HepG2 (cell line): ENCODE measurements around the gene AKT2. TPM values are rescaled to one million over a fixed set of nuclear protein-coding genes. Genes with fewer than 3 reads are reported as not detected.

ENCODE experiments used
- ATAC-seq: fragments of 200-7000 bp; cut with Tn5 transposase; 3 replicates; pipeline ENCODE4 v1.9.1; 2020; ENCODE audit warnings: mild to moderate bottlenecking, moderate library complexity
- BruUV-seq: library from RNA; stranded (reverse); fragments of 400-500 nt; replicated peaks from 2 replicates; lab custom pipeline; 2021; lab: Mats Ljungman, UMichigan
- CTCF ChIA-PET: fragments of 300-600 bp; formaldehyde crosslinking; extraction: SDS; loops from one replicate; lab custom pipeline; 2021; ENCODE audit warnings: low total read pairs, inconsistent platforms, low intra/inter-chr PET ratio; lab: Yijun Ruan, JAX
- POLR2A ChIA-PET: fragments of 350-600 bp; sonication (Branson Sonifier 250); formaldehyde crosslinking; loops from one replicate; lab custom pipeline; 2020; ENCODE audit warnings: antibody characterized with exemption, inconsistent platforms; lab: Yijun Ruan, JAX
- DNase-seq: peaks from one replicate; pipeline ENCODE4 v3.0.0-alpha.2; 2015; ENCODE audit warnings: low spot score
- FAIRE-seq: peaks from 3 replicates; lab custom pipeline; 2011; peaks lifted over from hg19 to GRCh38; lab: Jason Lieb, UNC
- H2AFZ ChIP-seq: one replicate; pipeline ENCODE4 v1.6.1; 2011; ENCODE audit warnings: low read length, inconsistent platforms
- H3K27ac ChIP-seq: fragments of 300-600 bp; 3 replicates; pipeline ENCODE4 v1.8.0; 2011; ENCODE audit warnings: mixed run types, mild to moderate bottlenecking, mixed read lengths, low read length, inconsistent platforms; ENCODE audit not compliant: insufficient read depth; ENCODE audit errors: extremely low read length
- H3K27me3 ChIP-seq, 2 experiments: fragments of 200-600 bp in 1 of 2; 2 replicates in 1 of 2; 3 replicates in 1 of 2; pipeline versions ENCODE4 v1.6.0 to v1.8.0; 2011; ENCODE audit warnings: low read length in 2 of 2, mild to moderate bottlenecking in 2 of 2, moderate library complexity in 2 of 2, inconsistent platforms in 1 of 2; ENCODE audit not compliant: insufficient read depth in 2 of 2, control insufficient read depth in 1 of 2
- H3K36me3 ChIP-seq, 2 experiments: fragments of 200-600 bp in 1 of 2; replicated peaks in 1 of 2; 2 replicates in 1 of 2; 3 replicates in 1 of 2; pipeline versions ENCODE4 v1.5.1 to v1.8.0; 2011; ENCODE audit warnings: low read length in 2 of 2, inconsistent platforms in 1 of 2; ENCODE audit not compliant: insufficient read depth in 2 of 2, control insufficient read depth in 1 of 2
- H3K4me1 ChIP-seq: 2 replicates; pipeline ENCODE4 v1.5.1; 2012; ENCODE audit warnings: low read length, inconsistent platforms; ENCODE audit not compliant: insufficient read depth
- H3K4me2 ChIP-seq: 2 replicates; pipeline ENCODE4 v1.6.0; 2011; ENCODE audit warnings: low read depth, low read length, inconsistent platforms
- H3K4me3 ChIP-seq, 3 experiments: fragments of 200-600 bp in 1 of 3; sonication (generic), shearing (Covaris generic) in 1 of 3; replicated peaks in 1 of 3; 2 replicates each; pipeline ENCODE4 v1.5.1; 2011 to 2016; ENCODE audit warnings: low read length in 3 of 3, inconsistent platforms in 2 of 3, low read depth in 2 of 3, mild to moderate bottlenecking in 2 of 3, control low read depth in 1 of 3, mixed read lengths in 1 of 3; ENCODE audit not compliant: insufficient read depth in 1 of 3
- H3K79me2 ChIP-seq: one replicate; pipeline ENCODE4 v1.6.1; 2011; ENCODE audit warnings: low read length, inconsistent platforms; ENCODE audit not compliant: insufficient read depth
- H3K9ac ChIP-seq: 2 replicates; pipeline ENCODE4 v1.6.0; 2011; ENCODE audit warnings: mild to moderate bottlenecking, low read depth, low read length, inconsistent platforms; ENCODE audit not compliant: insufficient read depth
- H3K9me3 ChIP-seq: 2 replicates; pipeline ENCODE4 v1.5.1; 2012; ENCODE audit warnings: mild to moderate bottlenecking, low read length
- H4K20me1 ChIP-seq: 2 replicates; pipeline ENCODE4 v1.6.0; 2011; ENCODE audit warnings: inconsistent platforms, mild to moderate bottlenecking, low read length, moderate library complexity; ENCODE audit not compliant: insufficient read depth
- AKAP8 ChIP-seq: sonication (generic); formaldehyde crosslinking; IDR thresholded peaks from 2 replicates; pipeline ENCODE4 v1.5.1; 2020; ENCODE audit warnings: mild to moderate bottlenecking, missing genetic modification reagents
- FOXA1 ChIP-seq, 2 experiments: fragments of 450-650 bp in 1 of 2; sonication (generic) in 1 of 2; formaldehyde crosslinking in 1 of 2; IDR thresholded peaks; 2 replicates each; pipeline versions ENCODE4 v1.4.0 to v1.6.1; 2016 to 2020; ENCODE audit warnings: missing genetic modification reagents in 1 of 2
- KAT2B ChIP-seq: fragments of 150-350 bp; IDR thresholded peaks from 2 replicates; pipeline ENCODE4 v1.6.1; 2014; ENCODE audit warnings: low read depth, low read length, borderline replicate concordance
- NAIF1 ChIP-seq: sonication (generic); formaldehyde crosslinking; IDR thresholded peaks from 2 replicates; pipeline ENCODE4 v1.5.0; 2020; ENCODE audit warnings: mild to moderate bottlenecking, missing genetic modification reagents, borderline replicate concordance
- NFAT5 ChIP-seq: sonication (generic); formaldehyde crosslinking; IDR thresholded peaks from 2 replicates; pipeline ENCODE4 v1.4.0; 2020; ENCODE audit warnings: missing genetic modification reagents
- ZBTB38 ChIP-seq: sonication (generic); formaldehyde crosslinking; IDR thresholded peaks from 2 replicates; pipeline ENCODE4 v1.5.1; 2020; ENCODE audit warnings: mild to moderate bottlenecking, missing genetic modification reagents
- ZBTB7A ChIP-seq: sonication (generic); formaldehyde crosslinking; IDR thresholded peaks from 2 replicates; pipeline ENCODE4 v1.8.0; 2022; ENCODE audit warnings: mild to moderate bottlenecking, missing genetic modification reagents
- ZNF841 ChIP-seq: sonication (generic); formaldehyde crosslinking; IDR thresholded peaks from 2 replicates; pipeline ENCODE4 v1.8.1; 2023; ENCODE audit warnings: missing genetic modification reagents, borderline replicate concordance
- WGBS: methylation state at CpG from one replicate; pipeline ENCODE4 v1.1.6; 2017; ENCODE audit warnings: low lambda C conversion rate; 5-methylcytosine and 5-hydroxymethylcytosine counted together
- in situ Hi-C: cut with HindIII; loops from 2 replicates; pipeline ENCODE4 v1.10.0; 2017; ENCODE audit warnings: low pct_unique_long_range_greater_than_20kb; ENCODE audit not compliant: extremely low pct_ligation_motif_present
- intact Hi-C: fragments of 100-400 bp; cut with micrococcal nuclease; formaldehyde crosslinking; loops from one replicate; pipeline ENCODE4 v1.10.0; 2022; ENCODE audit not compliant: unreplicated experiment
- polyA plus RNA-seq, 8 experiments: library from polyadenylated mRNA; depleted of rRNA in 3 of 8; stranded (reverse) in 7 of 8; unstranded in 1 of 8; fragments of >200 nt; fragmentation: Illumina TruSeq in 4 of 8; extraction: Trizol in 4 of 8; gene quantifications; 2 replicates each; pipeline versions ENCODE4 v1.2.1 to v1.2.3, GENCODE V29; 2011 to 2016; ENCODE audit warnings: low read depth in 4 of 8, missing spikeins in 1 of 8, mixed read lengths in 1 of 8; ENCODE audit not compliant: insufficient read depth in 1 of 8
- total RNA-seq, 5 experiments: library from RNA; depleted of rRNA; stranded (reverse); fragments of >200 nt; fragmentation: Illumina TruSeq; extraction: Trizol; gene quantifications; 2 replicates each; pipeline ENCODE4 v1.2.3, GENCODE V29; 2016; ENCODE audit warnings: low read depth in 1 of 5
- TF ChIP-seq, protein P1 (sequence below): IDR thresholded peaks from 2 replicates; pipeline ENCODE4 v1.6.1; 2016; ENCODE audit warnings: mild to moderate bottlenecking

The AKT2 gene
- total and polyA plus RNA-seq, 2 of the 13 experiments (the other 11 are each of a cell fraction or from before 2014, with no cell fraction given): 82.1 to 173 TPM

GRCh38 chr19:40244579-40245317 is 40.4 kb downstream of the AKT2 start (continued):
- TF ChIP-seq ZBTB7A: no peak
- TF ChIP-seq, all 625 proteins: peak for 0

DNA sequence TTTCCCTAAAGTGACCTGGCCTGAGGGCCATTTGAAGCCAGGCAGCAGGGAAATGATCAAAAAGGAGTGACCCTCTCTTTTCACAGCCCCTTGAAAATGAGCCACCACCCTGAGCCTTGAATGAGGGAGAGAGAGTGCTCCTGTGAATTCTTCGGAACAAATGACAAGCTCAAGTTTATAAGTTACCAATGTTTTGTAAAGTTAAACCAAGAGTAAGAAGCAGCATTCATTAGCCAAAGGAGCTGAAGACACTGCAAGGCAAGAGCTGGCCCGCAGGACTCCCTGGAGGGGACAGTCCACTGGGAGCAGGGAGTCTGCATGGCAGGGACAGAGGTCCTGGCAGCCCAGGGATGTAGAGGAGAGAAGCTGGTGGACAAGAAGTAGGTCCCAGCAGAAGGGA is 42.0 kb downstream of the AKT2 start:
- DNase-seq: no peak
- peaks cover 8% of the 10 kb centered on the region; the same call in 1 of the 2 replicates for H3K4me1 ChIP-seq
- no peaks in the 10 kb centered on the region for H4K20me1 ChIP-seq
- H3K36me3 ChIP-seq: peaks cover 16 to 63% of the 10 kb centered on the region in 2 experiments
- 96% methylated on average over 2 of the region's 2 CpGs for WGBS
- ChIA-PET CTCF (no interaction called here), POLR2A (no interaction called here)
- BruUV-seq: no TSS peak
- no peak overlapping the region for H2AFZ ChIP-seq
- in situ Hi-C loops: no loop called here
- peaks cover 8% of the 10 kb centered on the region for H3K79me2 ChIP-seq
- H3K4me2 ChIP-seq: no peak overlapping the region
- no peak overlapping the region for H3K9ac ChIP-seq
- no peak for FAIRE-seq
- no peak for ATAC-seq
- H3K27ac ChIP-seq: no peak overlapping the region
- no peaks in the 10 kb centered on the region for H3K9me3 ChIP-seq
- no peaks in the 10 kb centered on the region for H3K27me3 ChIP-seq
- no peak overlapping the region for H3K4me3 ChIP-seq
- no peak for TF ChIP-seq ZNF841 (CRISPR knock-in tag)
- no peak for TF ChIP-seq KAT2B
- TF ChIP-seq AKAP8 (CRISPR knock-in tag): no peak
- no peak for TF ChIP-seq NFAT5
- TF ChIP-seq NAIF1: no peak
- TF ChIP-seq ZBTB38: no peak
- TF ChIP-seq, protein P1, sequence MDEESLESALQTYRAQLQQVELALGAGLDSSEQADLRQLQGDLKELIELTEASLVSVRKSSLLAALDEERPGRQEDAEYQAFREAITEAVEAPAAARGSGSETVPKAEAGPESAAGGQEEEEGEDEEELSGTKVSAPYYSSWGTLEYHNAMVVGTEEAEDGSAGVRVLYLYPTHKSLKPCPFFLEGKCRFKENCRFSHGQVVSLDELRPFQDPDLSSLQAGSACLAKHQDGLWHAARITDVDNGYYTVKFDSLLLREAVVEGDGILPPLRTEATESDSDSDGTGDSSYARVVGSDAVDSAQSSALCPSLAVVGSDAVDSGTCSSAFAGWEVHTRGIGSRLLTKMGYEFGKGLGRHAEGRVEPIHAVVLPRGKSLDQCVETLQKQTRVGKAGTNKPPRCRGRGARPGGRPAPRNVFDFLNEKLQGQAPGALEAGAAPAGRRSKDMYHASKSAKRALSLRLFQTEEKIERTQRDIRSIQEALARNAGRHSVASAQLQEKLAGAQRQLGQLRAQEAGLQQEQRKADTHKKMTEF: no peak
- no peak for TF ChIP-seq FOXA1 (IDR thresholded peaks at IDR 0.05)
- no peak for TF ChIP-seq FOXA1 (CRISPR knock-in tag; IDR thresholded peaks at IDR 0.05)
- intact Hi-C loops: no loop called here
